ENCODE data around the gene FOXG1. TPM values are rescaled to one million over a fixed set of nuclear protein-coding genes. Genes with fewer than 3 reads are reported as not detected.

Gene FOXG1
- total and polyA plus RNA-seq, 2 donors (not counting 1 experiment from before 2014, with no cell fraction given): not detected

DNA sequence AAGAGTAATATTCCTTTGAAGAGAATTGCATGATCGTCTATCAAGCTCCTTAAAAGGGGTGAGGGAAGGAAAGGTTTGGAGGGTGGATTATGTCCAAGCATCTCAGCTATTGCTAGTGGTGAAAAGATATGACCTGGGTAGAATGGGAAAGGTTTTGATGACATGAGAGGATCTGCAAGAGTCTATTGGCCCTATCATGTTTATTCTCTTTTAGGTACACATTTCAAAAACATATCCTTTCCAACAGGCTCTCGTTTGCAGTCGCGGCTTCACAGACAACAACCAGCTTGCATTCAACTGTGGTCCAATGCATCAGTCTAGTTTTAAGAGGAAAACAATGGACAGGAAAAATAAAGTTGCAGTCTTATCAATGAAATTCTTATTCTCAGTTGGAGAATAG lies 17.1 kb downstream of the FOXG1 start:
- H3K9me3 ChIP-seq (ENCODE audit: control extremely low read depth in 1 of 3, control insufficient read depth in 2 of 3, insufficient read depth in 1 of 3, low read length in 2 of 3): peaks cover 0 to 21% (median 0%) of the 10 kb centered on the region in 3 donors
- peaks cover 64% of the 10 kb centered on the region for H3K27me3 Mint-ChIP-seq
- H3K4me2 ChIP-seq (replicated peaks; ENCODE audit: low read depth, low read length, poor library complexity, severe bottlenecking): no peak overlapping the region
- H2AFZ ChIP-seq (ENCODE audit: insufficient read depth, low read depth, low read length, poor library complexity, severe bottlenecking): no peak overlapping the region
- no peak overlapping the region for H3K9ac ChIP-seq (ENCODE audit: low read length)
- no peaks in the 10 kb centered on the region for H4K20me1 ChIP-seq (ENCODE audit: control insufficient read depth, insufficient read depth, low read length, poor library complexity, severe bottlenecking)
- no peak for ATAC-seq (ENCODE audit: low read depth)
- intact Hi-C loops (cut with micrococcal nuclease): no loop called here
- DNase-seq: no peak
- 15% methylated on average over 1 of the region's 4 CpGs for WGBS (ENCODE audit: insufficient coverage)
- CTCF ChIA-PET: no interaction called here
- H3K79me2 ChIP-seq (ENCODE audit: control insufficient read depth, insufficient read depth, low read length): no peaks in the 10 kb centered on the region
- peaks cover 6 to 19% of the 10 kb centered on the region in 2 donors for H3K4me1 ChIP-seq (ENCODE audit: control insufficient read depth in 2 of 2, insufficient read depth in 2 of 2, low read length in 2 of 2)
- no peaks in the 10 kb centered on the region for H3K9me3 Mint-ChIP-seq (ENCODE audit: insufficient read depth)
- no peak overlapping the region for H3K4me3 ChIP-seq (ENCODE audit: control extremely low read depth in 1 of 5, extremely low read depth in 1 of 5, insufficient read depth in 1 of 5, low read depth in 2 of 5, low read length in 4 of 5)
- no peak overlapping the region for H3K4me3 Mint-ChIP-seq
- H3K27ac ChIP-seq (ENCODE audit: low read length in 2 of 2): no peak overlapping the region
- peaks cover 0 to 28% (median 18%) of the 10 kb centered on the region in 4 experiments for H3K27me3 ChIP-seq (replicated peaks in 1 of 4; ENCODE audit: control extremely low read depth in 1 of 4, control insufficient read depth in 3 of 4, insufficient read depth in 4 of 4, low read length in 3 of 4)
- H3K27ac Mint-ChIP-seq: no peak overlapping the region
- no peaks in the 10 kb centered on the region for H3K36me3 ChIP-seq (replicated peaks in 1 of 2; ENCODE audit: control extremely low read depth in 1 of 2, control insufficient read depth in 1 of 2, extremely low read depth in 1 of 2, insufficient read depth in 2 of 2, low read length in 1 of 2)
- POLR2A ChIA-PET: no interaction called here
- TF ChIP-seq EZH2 (IDR thresholded peaks at IDR 0.05; ENCODE audit: borderline replicate concordance, insufficient read depth, low read depth, low read length, poor library complexity, severe bottlenecking) (no peak), CTCF (IDR thresholded peaks at IDR 0.05) (no peak)
- peaks cover 16% of the 10 kb centered on the region for H3K4me1 Mint-ChIP-seq

DNA sequence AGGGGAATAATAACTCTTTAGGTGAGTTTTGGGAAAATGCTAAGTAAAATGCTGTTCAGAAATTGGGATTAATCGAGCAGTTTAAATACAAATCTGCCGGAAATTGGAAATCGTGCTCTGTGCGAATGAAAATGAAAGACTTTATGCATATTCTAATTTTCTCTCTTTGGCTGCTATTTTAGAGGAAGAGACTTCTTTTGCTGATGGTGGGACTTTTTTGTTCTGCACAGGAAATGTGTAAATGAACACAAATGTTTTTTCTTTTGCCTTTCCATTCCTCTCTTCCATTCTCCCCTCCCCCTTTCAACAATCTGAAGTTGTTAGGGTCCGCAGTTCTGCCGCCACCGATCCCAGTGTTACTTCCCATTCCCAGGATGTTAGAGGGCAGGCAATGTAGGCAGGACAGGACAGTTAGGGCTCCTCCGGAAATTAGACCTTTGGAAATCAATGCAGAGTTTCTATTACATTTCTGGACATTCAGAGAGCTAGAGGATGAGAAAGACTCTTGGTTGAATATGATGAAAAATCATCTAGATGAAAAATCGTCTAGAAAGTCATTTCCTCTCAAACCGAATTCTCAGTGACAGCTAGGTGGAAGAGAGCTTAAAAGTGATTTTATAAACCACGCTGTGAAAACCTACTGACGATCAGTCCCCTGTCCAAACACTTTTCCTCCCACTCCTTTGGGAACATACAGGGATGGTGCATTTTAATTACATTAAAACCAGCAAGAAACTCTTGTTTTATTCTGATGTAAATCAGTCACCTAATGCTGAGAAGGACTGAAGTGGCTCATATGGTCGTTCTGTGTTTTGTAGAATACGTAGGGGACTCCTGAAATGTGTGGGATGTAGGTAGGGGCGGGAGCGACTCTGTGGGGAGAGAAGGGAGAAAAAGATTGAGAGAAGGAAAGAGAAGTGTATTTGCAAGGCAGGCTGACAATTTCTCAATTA lies 17.8 kb downstream of the FOXG1 start:
- Histone ChIP-seq H2AFZ (ENCODE audit: insufficient read depth, low read depth, low read length, poor library complexity, severe bottlenecking) (no peak overlapping the region), H3K4me1 (ENCODE audit: control insufficient read depth in 2 of 2, insufficient read depth in 2 of 2, low read length in 2 of 2) (peaks cover 6 to 19% of the 10 kb centered on the region in 2 donors), H3K4me2 (replicated peaks; ENCODE audit: low read depth, low read length, poor library complexity, severe bottlenecking) (peak overlapping the region; percentile 44), H3K36me3 (replicated peaks in 1 of 2; ENCODE audit: control extremely low read depth in 1 of 2, control insufficient read depth in 1 of 2, extremely low read depth in 1 of 2, insufficient read depth in 2 of 2, low read length in 1 of 2) (no peaks in the 10 kb centered on the region), H3K27ac (ENCODE audit: low read length in 2 of 2) (no peak overlapping the region), H3K9ac (ENCODE audit: low read length) (no peak overlapping the region), H4K20me1 (ENCODE audit: control insufficient read depth, insufficient read depth, low read length, poor library complexity, severe bottlenecking) (no peaks in the 10 kb centered on the region), H3K4me3 (ENCODE audit: control extremely low read depth in 1 of 5, extremely low read depth in 1 of 5, insufficient read depth in 1 of 5, low read depth in 2 of 5, low read length in 4 of 5) (no peak overlapping the region), H3K27me3 (replicated peaks in 1 of 4; ENCODE audit: control extremely low read depth in 1 of 4, control insufficient read depth in 3 of 4, insufficient read depth in 4 of 4, low read length in 3 of 4) (peaks cover 0 to 28% (median 17%) of the 10 kb centered on the region in 4 experiments), H3K9me3 (ENCODE audit: control extremely low read depth in 1 of 3, control insufficient read depth in 2 of 3, insufficient read depth in 1 of 3, low read length in 2 of 3) (peaks cover 0 to 21% (median 0%) of the 10 kb centered on the region in 3 donors), H3K79me2 (ENCODE audit: control insufficient read depth, insufficient read depth, low read length) (no peaks in the 10 kb centered on the region)
- Mint-ChIP-seq H3K27ac (no peak overlapping the region), H3K27me3 (peaks cover 58% of the 10 kb centered on the region), H3K4me3 (peak overlapping the region; percentile 27), H3K4me1 (peaks cover 16% of the 10 kb centered on the region), H3K9me3 (ENCODE audit: insufficient read depth) (no peaks in the 10 kb centered on the region)
- ChIA-PET CTCF (no interaction called here), POLR2A (no interaction called here)
- no peak for TF ChIP-seq EZH2 (IDR thresholded peaks at IDR 0.05; ENCODE audit: borderline replicate concordance, insufficient read depth, low read depth, low read length, poor library complexity, severe bottlenecking)
- no peak for TF ChIP-seq CTCF (IDR thresholded peaks at IDR 0.05)
- ATAC-seq (ENCODE audit: low read depth) (no peak), DNase-seq (no peak)
- 6% methylated on average over 10 of the region's 16 CpGs for WGBS (ENCODE audit: insufficient coverage)
- intact Hi-C loops (cut with micrococcal nuclease): no loop called here
